ENCODE data around the gene NACC2. TPM values are rescaled to one million over a fixed set of nuclear protein-coding genes. Genes with fewer than 3 reads are reported as not detected.

The NACC2 gene
- total and polyA plus RNA-seq, 9 of the 15 experiments (the other 6 are each of a cell fraction or from before 2014, with no cell fraction given): 0.70 to 25.1 (median 5.6) TPM

- TF ChIP-seq HDGF (IDR thresholded peaks at IDR 0.05) (no peak), KAT2B (IDR thresholded peaks at IDR 0.05; ENCODE audit: low read depth, low read length) (no peak), HMG20B (CRISPR knock-in tag; IDR thresholded peaks at IDR 0.05) (no peak)
Observed at GRCh38 chr9:136024696-136025316, 70.3 kb downstream of the NACC2 start (continued).

- H3K9me3 ChIP-seq (replicated peaks; ENCODE audit: control insufficient read depth, insufficient read depth, low read depth, low read length): peaks cover 4% of the 10 kb centered on the region
- intact Hi-C loops (cut with micrococcal nuclease) (no loop called here), in situ Hi-C loops (cut with MboI) (loop anchor here (5.0 kb wide), 1 partner anchor 38 kb away; no protein-coding TSS in a partner anchor)
- CTCF ChIA-PET (ENCODE audit: low intra/inter-chr PET ratio): no interaction called here
- no peak for TF ChIP-seq CBFA2T2 (conservative IDR thresholded peaks at IDR 0.05)
- no peak for TF ChIP-seq ZNF778 (CRISPR knock-in tag; IDR thresholded peaks at IDR 0.05)
- TF ChIP-seq STAG1 (CRISPR knock-in tag; IDR thresholded peaks at IDR 0.05; ENCODE audit: borderline replicate concordance): no peak
- TF ChIP-seq MEF2A (IDR thresholded peaks at IDR 0.05; ENCODE audit: control insufficient read depth, low read depth, low read length): no peak
- no peak for TF ChIP-seq TCF15 (CRISPR knock-in tag; IDR thresholded peaks at IDR 0.05)
- TF ChIP-seq TEAD4 (IDR thresholded peaks at IDR 0.05; ENCODE audit: low read length): no peak
- no peak for TF ChIP-seq TEAD4 (CRISPR knock-in tag; IDR thresholded peaks at IDR 0.05; ENCODE audit: borderline replicate concordance)
- no peak for TF ChIP-seq UBTF (IDR thresholded peaks at IDR 0.05; ENCODE audit: borderline replicate concordance in 1 of 2, low read depth in 2 of 2, low read length in 2 of 2)
- peaks cover 0 to 26% of the 10 kb centered on the region in 2 experiments; a peak in 2 of 5 replicates for H3K4me1 ChIP-seq (replicated peaks in 1 of 2; ENCODE audit: control insufficient read depth in 2 of 2, insufficient read depth in 2 of 2, low read length in 2 of 2)
- no peaks in the 10 kb centered on the region for H3K27me3 ChIP-seq (ENCODE audit: control insufficient read depth in 2 of 2, insufficient read depth in 2 of 2, low read length in 2 of 2)
- H3K9ac ChIP-seq (ENCODE audit: insufficient read depth in 1 of 2, low read depth in 2 of 2, low read length in 2 of 2): no peak overlapping the region
- H3K36me3 ChIP-seq (ENCODE audit: control insufficient read depth, insufficient read depth, low read length): peaks cover 28% of the 10 kb centered on the region; the same call in 2 of the 3 replicates
- peaks cover 29% of the 10 kb centered on the region for H3K79me2 ChIP-seq (ENCODE audit: control insufficient read depth, insufficient read depth, low read length)
- no peak overlapping the region for H3K4me2 ChIP-seq (ENCODE audit: insufficient read depth, low read length)
- 100% methylated on average over 1 of the region's 2 CpGs for WGBS (ENCODE audit: insufficient coverage, low coverage, missing lambda C conversion rate)
- 0 out of 2 replicates have a peak, but pooled peaks cover 4% of the 10 kb centered on the region for H4K20me1 ChIP-seq (replicated peaks; ENCODE audit: control insufficient read depth, insufficient read depth, low read length)
- H3K9me1 ChIP-seq (ENCODE audit: control insufficient read depth, insufficient read depth, low read length): peaks cover 3% of the 10 kb centered on the region
- POLR2A ChIA-PET: no interaction called here
- H3K4me3 ChIP-seq: no peak overlapping the region
- no peak for ATAC-seq
- no TSS peak for BruUV-seq (replicated peaks)
- FAIRE-seq: no peak
- no peak overlapping the region for H2AFZ ChIP-seq (ENCODE audit: low read depth, low read length)
- DNase-seq (ENCODE audit: extremely low read depth in 1 of 4, low spot score in 3 of 4): no peak
- no peak overlapping the region; the same call in 2 of the 3 replicates for H3K27ac ChIP-seq (ENCODE audit: extremely low read depth, low read depth, low read length)
Observed at GRCh38 chr9:136024286-136024685, 70.8 kb downstream of the NACC2 start.

Data from K562 (cell line).